DOHH2 (cell line): ENCODE data around the gene NUF2.

ENCODE experiments used
- H3F3A ChIP-seq: fragments of 200-600 bp; sonication (generic), shearing (Covaris generic); 2 replicates; pipeline ENCODE4 v1.6.0; 2016; ENCODE audit warnings: antibody characterized with exemption, mild to moderate bottlenecking; ENCODE audit not compliant: control insufficient read depth, insufficient read depth
- H3K27ac ChIP-seq: fragments of 200-600 bp; sonication (generic); 2 replicates; pipeline ENCODE4 v1.5.1; 2014; ENCODE audit warnings: low read depth, mild to moderate bottlenecking, low read length, moderate library complexity
- H3K27me3 ChIP-seq: fragments of 200-600 bp; sonication (generic); 2 replicates; pipeline ENCODE4 v1.6.1; 2014; ENCODE audit warnings: mild to moderate bottlenecking, low read length, mixed read lengths; ENCODE audit not compliant: control insufficient read depth
- H3K36me3 ChIP-seq: fragments of 200-600 bp; sonication (generic); 2 replicates; pipeline ENCODE4 v1.6.1; 2014; ENCODE audit warnings: mild to moderate bottlenecking, low read length, moderate library complexity, mixed read lengths; ENCODE audit not compliant: control insufficient read depth
- H3K4me1 ChIP-seq: fragments of 200-600 bp; sonication (generic); 2 replicates; pipeline ENCODE4 v1.6.1; 2014; ENCODE audit warnings: mild to moderate bottlenecking, low read length, mixed read lengths; ENCODE audit not compliant: control insufficient read depth
- H3K4me2 ChIP-seq: fragments of 200-600 bp; sonication (generic); 2 replicates; pipeline ENCODE4 v1.6.0; 2014; ENCODE audit warnings: mild to moderate bottlenecking, low read length, moderate library complexity
- H3K4me3 ChIP-seq: fragments of 200-600 bp; sonication (generic); 2 replicates; pipeline ENCODE4 v1.5.1; 2014; ENCODE audit warnings: mild to moderate bottlenecking, low read length, mixed read lengths
- H3K79me2 ChIP-seq: fragments of 200-600 bp; sonication (generic); 2 replicates; pipeline ENCODE4 v1.6.1; 2014; ENCODE audit warnings: mild to moderate bottlenecking, low read length, mixed read lengths; ENCODE audit not compliant: control insufficient read depth
- H3K9me2 ChIP-seq: fragments of 200-600 bp; sonication (generic); replicated peaks from 2 replicates; pipeline ENCODE4 v1.6.1; 2014; ENCODE audit warnings: mild to moderate bottlenecking, low read length, mixed read lengths; ENCODE audit not compliant: control insufficient read depth
- H3K9me3 ChIP-seq: fragments of 200-600 bp; sonication (generic); 2 replicates; pipeline ENCODE4 v1.6.1; 2014; ENCODE audit warnings: antibody characterized with exemption, low read length, mixed read lengths; ENCODE audit not compliant: control insufficient read depth, insufficient read depth
- H4K20me1 ChIP-seq: fragments of 200-600 bp; sonication (generic); 2 replicates; pipeline ENCODE4 v1.6.0; 2014; ENCODE audit warnings: low read depth, mild to moderate bottlenecking, antibody characterized with exemption, low read length, moderate library complexity; ENCODE audit not compliant: control insufficient read depth, insufficient read depth
- EZH2phosphoT487 ChIP-seq: fragments of 200-600 bp; sonication (generic); IDR thresholded peaks from 2 replicates; pipeline ENCODE4 v1.6.1; 2017; ENCODE audit warnings: borderline replicate concordance, mild to moderate bottlenecking, antibody characterized with exemption, low read length, moderate library complexity, mixed read lengths
- TF ChIP-seq, protein P1 (sequence below): fragments of 200-600 bp; sonication (generic); IDR thresholded peaks from one replicate; pipeline ENCODE4 v1.5.1; 2014; ENCODE audit warnings: antibody characterized with exemption, mild to moderate bottlenecking, low read depth, low read length; ENCODE audit not compliant: poor library complexity, severe bottlenecking

NUF2 gene

DNA sequence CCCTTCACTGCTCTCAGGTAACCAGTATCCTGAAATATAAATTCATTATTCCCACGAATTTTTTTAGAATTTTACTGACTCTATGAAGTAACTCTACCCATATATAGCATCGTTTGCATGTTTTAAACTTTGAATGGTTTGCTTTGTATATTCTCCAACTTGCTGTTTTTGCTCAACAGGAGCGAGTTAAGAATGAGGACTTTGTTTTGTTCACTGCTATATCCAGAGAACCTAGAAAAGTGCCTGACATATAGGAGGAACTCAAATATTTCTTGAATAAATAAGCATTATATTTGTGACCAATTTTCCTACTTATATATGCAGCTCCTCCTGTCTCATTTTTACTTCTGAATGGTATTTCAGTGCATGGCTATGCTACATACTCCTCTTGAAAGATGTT, 43.4 kb downstream of the NUF2 start:
- no peak overlapping the region for H3K4me3 ChIP-seq
- peaks cover 24% of the 10 kb centered on the region for H3K27me3 ChIP-seq
- H4K20me1 ChIP-seq: no peaks in the 10 kb centered on the region
- H3K9me3 ChIP-seq: no peaks in the 10 kb centered on the region
- H3K9me2 ChIP-seq: no peaks in the 10 kb centered on the region
- no peak overlapping the region for H3K4me2 ChIP-seq
- H3K27ac ChIP-seq: no peak overlapping the region
- H3K4me1 ChIP-seq: peaks cover 7% of the 10 kb centered on the region
- H3F3A ChIP-seq: no peaks in the 10 kb centered on the region
- no peak for TF ChIP-seq EZH2phosphoT487
- TF ChIP-seq, protein P1, sequence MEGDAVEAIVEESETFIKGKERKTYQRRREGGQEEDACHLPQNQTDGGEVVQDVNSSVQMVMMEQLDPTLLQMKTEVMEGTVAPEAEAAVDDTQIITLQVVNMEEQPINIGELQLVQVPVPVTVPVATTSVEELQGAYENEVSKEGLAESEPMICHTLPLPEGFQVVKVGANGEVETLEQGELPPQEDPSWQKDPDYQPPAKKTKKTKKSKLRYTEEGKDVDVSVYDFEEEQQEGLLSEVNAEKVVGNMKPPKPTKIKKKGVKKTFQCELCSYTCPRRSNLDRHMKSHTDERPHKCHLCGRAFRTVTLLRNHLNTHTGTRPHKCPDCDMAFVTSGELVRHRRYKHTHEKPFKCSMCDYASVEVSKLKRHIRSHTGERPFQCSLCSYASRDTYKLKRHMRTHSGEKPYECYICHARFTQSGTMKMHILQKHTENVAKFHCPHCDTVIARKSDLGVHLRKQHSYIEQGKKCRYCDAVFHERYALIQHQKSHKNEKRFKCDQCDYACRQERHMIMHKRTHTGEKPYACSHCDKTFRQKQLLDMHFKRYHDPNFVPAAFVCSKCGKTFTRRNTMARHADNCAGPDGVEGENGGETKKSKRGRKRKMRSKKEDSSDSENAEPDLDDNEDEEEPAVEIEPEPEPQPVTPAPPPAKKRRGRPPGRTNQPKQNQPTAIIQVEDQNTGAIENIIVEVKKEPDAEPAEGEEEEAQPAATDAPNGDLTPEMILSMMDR: no peak
- no peaks in the 10 kb centered on the region for H3K36me3 ChIP-seq
- H3K79me2 ChIP-seq: no peaks in the 10 kb centered on the region

DNA sequence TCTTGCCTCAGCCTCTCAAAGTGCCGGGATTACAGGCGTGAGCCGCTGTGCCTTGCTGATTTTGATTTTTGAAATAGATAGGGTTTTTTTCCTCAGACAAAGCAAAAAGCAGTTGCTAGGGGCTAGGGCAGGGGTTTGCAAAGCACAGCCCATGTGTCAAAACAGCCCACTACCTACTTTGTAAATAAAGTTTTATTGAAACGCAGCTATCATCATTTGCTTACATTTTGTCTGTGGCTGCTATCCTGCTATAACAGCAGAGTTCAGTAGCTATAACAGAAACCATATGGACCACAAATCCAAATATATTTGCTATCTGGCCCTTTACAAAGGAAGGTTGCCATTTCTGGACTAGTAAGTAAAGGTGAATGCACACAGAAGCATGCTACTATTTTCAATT, 44.8 kb downstream of the NUF2 start:
- TF ChIP-seq EZH2phosphoT487: no peak
- TF ChIP-seq, protein P1: no peak
- H3K36me3 ChIP-seq: no peaks in the 10 kb centered on the region
- H3K4me1 ChIP-seq: peaks cover 3% of the 10 kb centered on the region
- H4K20me1 ChIP-seq: no peaks in the 10 kb centered on the region
- H3K4me3 ChIP-seq: no peak overlapping the region
- H3K9me2 ChIP-seq: no peaks in the 10 kb centered on the region
- H3K9me3 ChIP-seq: no peaks in the 10 kb centered on the region
- H3K4me2 ChIP-seq: no peak overlapping the region
- no peak overlapping the region for H3K27ac ChIP-seq
- no peaks in the 10 kb centered on the region for H3F3A ChIP-seq
- H3K27me3 ChIP-seq: peaks cover 24% of the 10 kb centered on the region
- no peaks in the 10 kb centered on the region for H3K79me2 ChIP-seq

DNA sequence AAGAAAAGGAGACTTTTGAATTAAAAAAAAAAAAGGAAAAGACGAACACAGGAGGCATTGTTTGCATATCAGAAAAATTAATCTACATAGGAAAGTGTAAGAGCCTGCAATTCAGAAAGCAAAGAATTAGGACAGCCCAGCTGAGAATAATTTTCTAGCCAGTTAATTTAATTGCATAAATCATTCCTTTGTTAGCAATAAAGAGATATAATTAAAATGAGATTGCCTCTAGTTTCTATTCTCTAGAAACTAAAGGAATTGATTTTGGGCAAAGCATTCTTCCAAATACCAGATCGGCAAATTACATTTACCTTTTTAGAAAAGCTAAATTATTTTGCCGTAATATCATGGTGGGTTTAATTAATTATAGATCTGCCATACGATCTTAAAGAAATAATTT, 46.0 kb downstream of the NUF2 start:
- Histone ChIP-seq H3F3A (no peaks in the 10 kb centered on the region), H3K27me3 (peaks cover 24% of the 10 kb centered on the region), H3K4me1 (no peaks in the 10 kb centered on the region), H3K9me3 (no peaks in the 10 kb centered on the region), H3K4me3 (no peak overlapping the region), H3K27ac (no peak overlapping the region), H3K9me2 (no peaks in the 10 kb centered on the region), H3K4me2 (no peak overlapping the region), H3K79me2 (no peaks in the 10 kb centered on the region), H4K20me1 (no peaks in the 10 kb centered on the region), H3K36me3 (no peaks in the 10 kb centered on the region)
- no peak for TF ChIP-seq EZH2phosphoT487
- TF ChIP-seq, protein P1: no peak

DNA sequence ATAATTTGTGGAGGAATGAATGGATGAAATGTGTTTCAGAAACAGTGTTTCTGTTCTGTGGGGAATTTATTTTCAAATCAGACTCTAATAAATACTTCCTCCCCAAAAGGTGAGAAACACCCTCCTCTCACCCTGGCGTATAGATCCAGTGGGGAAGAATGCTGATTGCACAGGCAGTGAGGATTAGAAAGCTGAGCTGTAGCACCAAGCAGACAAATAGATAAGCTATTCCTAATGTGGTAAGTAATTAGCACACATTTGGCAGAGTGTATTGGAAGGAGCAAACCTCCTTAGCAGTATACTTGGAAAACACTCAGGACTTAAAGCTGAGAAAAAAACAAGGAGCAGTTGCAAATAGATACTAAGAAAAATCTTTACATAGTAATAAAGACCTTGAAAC, 50.8 kb downstream of the NUF2 start:
- Histone ChIP-seq H3K9me2 (no peaks in the 10 kb centered on the region), H4K20me1 (no peaks in the 10 kb centered on the region), H3K27me3 (peaks cover 15% of the 10 kb centered on the region), H3K9me3 (no peaks in the 10 kb centered on the region), H3K27ac (no peak overlapping the region), H3K79me2 (no peaks in the 10 kb centered on the region), H3K4me3 (no peak overlapping the region), H3K4me2 (no peak overlapping the region), H3K36me3 (no peaks in the 10 kb centered on the region), H3K4me1 (no peaks in the 10 kb centered on the region), H3F3A (no peaks in the 10 kb centered on the region)
- TF ChIP-seq EZH2phosphoT487: no peak
- TF ChIP-seq, protein P1: no peak
